ENCODE measurements around the gene C1orf35. TPM values are rescaled to one million over a fixed set of nuclear protein-coding genes. Genes with fewer than 3 reads are reported as not detected.
A peak's percentile ranks its signal among the peaks of the same experiment; 100 is the strongest.

C1orf35 gene
- polyA plus RNA-seq, 3 donors from 2014 or later, result 1.8 to 21.7 (median 16.6) TPM

- H3K4me3 Mint-ChIP-seq, result peak overlapping the region; percentile 91 to 94 (median 92)
- DNase-seq, result no peak
- peaks cover 0 to 5% (median 0%) of the 10 kb centered on the region in 3 donors for H3K36me3 Mint-ChIP-seq
- peaks cover 0 to 7% (median 2%) of the 10 kb centered on the region in 3 donors for H3K27me3 Mint-ChIP-seq (ENCODE audit: low read depth in 3 of 3)
- peaks cover 20 to 22% of the 10 kb centered on the region in 2 donors for H3K4me1 Mint-ChIP-seq
- no peaks in the 10 kb centered on the region for H3K9me3 Mint-ChIP-seq
- H3K27ac Mint-ChIP-seq, result peak overlapping the region; percentile 91 to 95 (median 92)
Observed at GRCh38 chr1:228109962-228110488, 6.9 kb upstream of the C1orf35 start.

GRCh38 chr1:228109073-228109961, 6.2 kb upstream of the C1orf35 start, which contains the start of gene MRPL55:
Gene MRPL55, minus strand, starts transcription at chr1:228109299. Its CDS starts 1,039 bp downstream, at chr1:228108260.
- peak within 1 kb of the TSS; percentile 91 to 94 (median 92) for H3K4me3 Mint-ChIP-seq
- peaks cover 2 to 7% (median 3%) of the 10 kb centered on the region in 3 donors for H3K27me3 Mint-ChIP-seq (ENCODE audit: low read depth in 3 of 3)
- peak; percentile 98 for DNase-seq
- peaks cover 26% of the 10 kb centered on the region in 2 donors for H3K4me1 Mint-ChIP-seq
- H3K27ac Mint-ChIP-seq, result peak within 1 kb of the TSS; percentile 91 to 95 (median 92)
- H3K36me3 Mint-ChIP-seq, result peaks cover 0 to 5% (median 0%) of the 10 kb centered on the region in 3 donors
- H3K9me3 Mint-ChIP-seq, result no peaks in the 10 kb centered on the region

GRCh38 chr1:228108742-228109072, 5.6 kb upstream of the C1orf35 start:
- no peak for DNase-seq
- peak overlapping the region; percentile 91 to 94 (median 92) for H3K4me3 Mint-ChIP-seq
- H3K9me3 Mint-ChIP-seq, result no peaks in the 10 kb centered on the region
- H3K4me1 Mint-ChIP-seq, result peaks cover 31% of the 10 kb centered on the region in 2 donors
- H3K27me3 Mint-ChIP-seq (ENCODE audit: low read depth in 3 of 3), result peaks cover 2 to 7% (median 5%) of the 10 kb centered on the region in 3 donors
- H3K36me3 Mint-ChIP-seq, result peaks cover 0 to 5% (median 0%) of the 10 kb centered on the region in 3 donors
- H3K27ac Mint-ChIP-seq, result peak overlapping the region; percentile 50 to 93 (median 74)

GRCh38 chr1:228108055-228108690, 5.0 kb upstream of the C1orf35 start:
- peaks cover 0 to 5% (median 0%) of the 10 kb centered on the region in 3 donors for H3K36me3 Mint-ChIP-seq
- H3K27ac Mint-ChIP-seq, result peak overlapping the region; percentile 50 to 93 (median 74)
- peaks cover 35 to 36% of the 10 kb centered on the region in 2 donors for H3K4me1 Mint-ChIP-seq
- peak overlapping the region; percentile 91 to 94 (median 92) for H3K4me3 Mint-ChIP-seq
- peaks cover 5 to 10% (median 8%) of the 10 kb centered on the region in 3 donors for H3K27me3 Mint-ChIP-seq (ENCODE audit: low read depth in 3 of 3)
- H3K9me3 Mint-ChIP-seq, result no peaks in the 10 kb centered on the region
- DNase-seq, result no peak

GRCh38 chr1:228107636-228108035, 4.5 kb upstream of the C1orf35 start:
- Mint-ChIP-seq H3K9me3 (peaks cover 0 to 2% (median 0%) of the 10 kb centered on the region in 6 donors), H3K4me3 (peak overlapping the region; percentile 91 to 94 (median 92)), H3K4me1 (peaks cover 36 to 37% of the 10 kb centered on the region in 2 donors), H3K27ac (peak overlapping the region in 4 of 6 donors; percentile 50 to 93 (median 55)), H3K36me3 (peaks cover 0 to 5% (median 0%) of the 10 kb centered on the region in 3 donors), H3K27me3 (ENCODE audit: low read depth in 3 of 3) (peaks cover 6 to 11% (median 10%) of the 10 kb centered on the region in 3 donors)
- no peak for DNase-seq

GRCh38 chr1:228106800-228107054, 3.6 kb upstream of the C1orf35 start:
- no peak for DNase-seq
- H3K4me1 Mint-ChIP-seq, result peaks cover 36 to 38% of the 10 kb centered on the region in 2 donors
- H3K27me3 Mint-ChIP-seq (ENCODE audit: low read depth in 3 of 3), result peaks cover 6 to 12% (median 11%) of the 10 kb centered on the region in 3 donors
- peaks cover 0 to 2% (median 0%) of the 10 kb centered on the region in 6 donors for H3K9me3 Mint-ChIP-seq
- peak overlapping the region in 3 of 6 donors; percentile 19 to 62 (median 50) for H3K27ac Mint-ChIP-seq
- peaks cover 0 to 5% (median 0%) of the 10 kb centered on the region in 3 donors for H3K36me3 Mint-ChIP-seq
- peak overlapping the region in 4 of 5 donors; percentile 14 to 44 (median 20) for H3K4me3 Mint-ChIP-seq

GRCh38 chr1:228105996-228106799, 3.1 kb upstream of the C1orf35 start:
- peaks cover 41 to 43% of the 10 kb centered on the region in 2 donors for H3K4me1 Mint-ChIP-seq
- H3K36me3 Mint-ChIP-seq, result peaks cover 0 to 5% (median 0%) of the 10 kb centered on the region in 3 donors
- peaks cover 0 to 2% (median 0%) of the 10 kb centered on the region in 6 donors for H3K9me3 Mint-ChIP-seq
- H3K4me3 Mint-ChIP-seq, result peak overlapping the region in 3 of 5 donors; percentile 14 to 44 (median 17)
- peaks cover 6 to 16% (median 12%) of the 10 kb centered on the region in 3 donors for H3K27me3 Mint-ChIP-seq (ENCODE audit: low read depth in 3 of 3)
- peak overlapping the region in 2 of 6 donors; percentile 28 to 62 for H3K27ac Mint-ChIP-seq
- no peak for DNase-seq

- Mint-ChIP-seq H3K36me3 (peaks cover 0 to 5% (median 0%) of the 10 kb centered on the region in 3 donors), H3K4me3 (no peak overlapping the region), H3K27me3 (ENCODE audit: low read depth in 3 of 3) (peaks cover 6 to 19% (median 12%) of the 10 kb centered on the region in 3 donors), H3K4me1 (peaks cover 41 to 43% of the 10 kb centered on the region in 2 donors), H3K27ac (peak overlapping the region in 1 of 6 donors; percentile 16), H3K9me3 (peaks cover 0 to 2% (median 0%) of the 10 kb centered on the region in 6 donors)
- DNase-seq, result no peak
Observed at GRCh38 chr1:228105270-228105995, 2.3 kb upstream of the C1orf35 start.

- H3K4me1 Mint-ChIP-seq, result peaks cover 35 to 37% of the 10 kb centered on the region in 2 donors
- H3K27ac Mint-ChIP-seq, result peak overlapping the region; percentile 39 to 88 (median 78)
- peak overlapping the region; percentile 65 to 95 (median 91) for H3K4me3 Mint-ChIP-seq
- peaks cover 0 to 5% (median 1%) of the 10 kb centered on the region in 3 donors for H3K36me3 Mint-ChIP-seq
- no peak for DNase-seq
- peaks cover 6 to 25% (median 12%) of the 10 kb centered on the region in 3 donors for H3K27me3 Mint-ChIP-seq (ENCODE audit: low read depth in 3 of 3)
- H3K9me3 Mint-ChIP-seq, result peaks cover 0 to 2% (median 0%) of the 10 kb centered on the region in 6 donors
Observed at GRCh38 chr1:228104526-228105269, 1.6 kb upstream of the C1orf35 start.

GRCh38 chr1:228101994-228102790, 933 bp downstream of the C1orf35 start:
- Mint-ChIP-seq H3K36me3 (peaks cover 7 to 14% (median 13%) of the 10 kb centered on the region in 3 donors), H3K4me3 (peak overlapping the region; percentile 73 to 94 (median 79)), H3K27me3 (ENCODE audit: low read depth in 3 of 3) (peaks cover 10 to 29% (median 21%) of the 10 kb centered on the region in 3 donors), H3K9me3 (peaks cover 0 to 2% (median 0%) of the 10 kb centered on the region in 6 donors), H3K27ac (peak overlapping the region in 5 of 6 donors; percentile 51 to 88 (median 77)), H3K4me1 (peaks cover 29 to 40% of the 10 kb centered on the region in 2 donors)
- peak; percentile 50 to 60 (median 55) for DNase-seq

- H3K36me3 Mint-ChIP-seq, result peaks cover 7 to 14% (median 8%) of the 10 kb centered on the region in 3 donors
- H3K27ac Mint-ChIP-seq, result peak overlapping the region; percentile 74 to 94 (median 88)
- peak overlapping the region; percentile 61 to 78 (median 76) for H3K4me3 Mint-ChIP-seq
- peaks cover 10 to 29% (median 21%) of the 10 kb centered on the region in 3 donors for H3K27me3 Mint-ChIP-seq (ENCODE audit: low read depth in 3 of 3)
- peaks cover 0 to 2% (median 0%) of the 10 kb centered on the region in 6 donors for H3K9me3 Mint-ChIP-seq
- H3K4me1 Mint-ChIP-seq, result peaks cover 31 to 45% of the 10 kb centered on the region in 2 donors
- no peak for DNase-seq
Observed at GRCh38 chr1:228101614-228101993, 1.5 kb downstream of the C1orf35 start.

All from immature natural killer cell (primary cell).